Uterus (tissue), 4 donors: Measurements from ENCODE around the gene CADM3. TPM values are rescaled to one million over a fixed set of nuclear protein-coding genes. Genes with fewer than 3 reads are reported as not detected.

Experiments
- DNase-seq, 2 donors: peaks; one replicate each; pipeline ENCODE4 v3.0.0-alpha.2; 2019 to 2020
- H3K27ac ChIP-seq, 2 donors: fragments of 200-600 bp; sonication (generic); 1 replicate in 1 of 2; 2 replicates in 1 of 2; pipeline ENCODE4 v1.5.1; 2016 to 2018
- H3K27me3 ChIP-seq, 2 donors: fragments of 200-600 bp; sonication (generic); one replicate each; pipeline ENCODE4 v1.5.1; 2018 to 2019; ENCODE audit warnings: control low read depth in 1 of 2
- H3K36me3 ChIP-seq, 2 donors: fragments of 200-600 bp; sonication (generic); one replicate each; pipeline ENCODE4 v1.5.1; 2019; ENCODE audit warnings: control low read depth in 1 of 2
- H3K4me1 ChIP-seq, 2 donors: fragments of 200-600 bp; sonication (generic); one replicate each; pipeline ENCODE4 v1.5.1; 2018 to 2019; ENCODE audit warnings: control low read depth in 1 of 2
- H3K4me3 ChIP-seq, 2 donors: fragments of 200-600 bp; sonication (generic); 1 replicate in 1 of 2; 2 replicates in 1 of 2; pipeline ENCODE4 v1.5.1; 2018 to 2019; ENCODE audit warnings: mild to moderate bottlenecking in 1 of 2
- H3K9me3 ChIP-seq, 2 donors: fragments of 200-600 bp; sonication (generic); one replicate each; pipeline ENCODE4 v1.5.1; 2019; ENCODE audit warnings: control low read depth in 1 of 2
- CTCF ChIP-seq, 4 experiments: fragments of 200-600 bp in 2 of 4; fragments of 450-650 bp in 2 of 4; sonication (generic) in 2 of 4; IDR thresholded peaks; one replicate each; pipeline ENCODE4 v1.5.1; 2016 to 2019; ENCODE audit warnings: antibody characterized with exemption in 4 of 4, mild to moderate bottlenecking in 2 of 4, moderate library complexity in 1 of 4
- POLR2A ChIP-seq, 2 donors: fragments of 450-650 bp; IDR thresholded peaks; one replicate each; pipeline ENCODE4 v1.6.1; 2016; ENCODE audit warnings: antibody characterized with exemption in 2 of 2, mild to moderate bottlenecking in 1 of 2, moderate library complexity in 1 of 2
- intact Hi-C: fragments of 100-400 bp; cut with DNase I; formaldehyde crosslinking; loops from one replicate; pipeline ENCODE4 v1.15.1; 2023; ENCODE audit warnings: low total_unique reads
- total RNA-seq, 4 donors: library from RNA; depleted of rRNA in 3 of 4; stranded (reverse); fragments of >200 nt in 3 of 4; gene quantifications; one replicate each; pipeline versions ENCODE4 v1.1.0 to v1.2.4, GENCODE V29; 2014 to 2023
- donor health status: DM: yes; HTN: yes; CAD: no.

The CADM3 gene
- total RNA-seq, 4 donors from 2014 or later: 2.7 to 8.8 (median 5.6) TPM; not detected in 1

GRCh38 chr1:159163614-159164228, 7.7 kb upstream of the CADM3 start:
- Histone ChIP-seq H3K27me3 (no peaks in the 10 kb centered on the region), H3K9me3 (no peaks in the 10 kb centered on the region), H3K4me1 (no peaks in the 10 kb centered on the region), H3K36me3 (no peaks in the 10 kb centered on the region), H3K27ac (no peak overlapping the region), H3K4me3 (no peak overlapping the region)
- TF ChIP-seq POLR2A (IDR thresholded peaks at IDR 0.05): no peak
- DNase-seq: no peak
- intact Hi-C loops: no loop called here

- H3K27ac ChIP-seq: no peak overlapping the region
- no peak for TF ChIP-seq POLR2A (IDR thresholded peaks at IDR 0.05)
- TF ChIP-seq CTCF (IDR thresholded peaks at IDR 0.05): no peak
- no peaks in the 10 kb centered on the region for H3K36me3 ChIP-seq
- H3K4me1 ChIP-seq: peaks cover 0 to 13% of the 10 kb centered on the region in 2 donors
- no peak overlapping the region for H3K4me3 ChIP-seq
- DNase-seq: no peak
- peaks cover 0 to 5% of the 10 kb centered on the region in 2 donors for H3K27me3 ChIP-seq
- intact Hi-C loops: no loop called here
- no peaks in the 10 kb centered on the region for H3K9me3 ChIP-seq
Measured at GRCh38 chr1:159168043-159168442, 3.4 kb upstream of the CADM3 start.

GRCh38 chr1:159170639-159171038, 776 bp upstream of the CADM3 start:
- intact Hi-C loops: no loop called here
- no peak overlapping the region for H3K4me3 ChIP-seq
- peaks cover 0 to 13% of the 10 kb centered on the region in 2 donors for H3K4me1 ChIP-seq
- no peak overlapping the region for H3K27ac ChIP-seq
- no peaks in the 10 kb centered on the region for H3K36me3 ChIP-seq
- TF ChIP-seq POLR2A (IDR thresholded peaks at IDR 0.05) (no peak), CTCF (IDR thresholded peaks at IDR 0.05) (no peak)
- no peaks in the 10 kb centered on the region for H3K9me3 ChIP-seq
- H3K27me3 ChIP-seq: peaks cover 0 to 5% of the 10 kb centered on the region in 2 donors
- DNase-seq: no peak

- no peak overlapping the region for H3K27ac ChIP-seq
- H3K27me3 ChIP-seq: peaks cover 0 to 5% of the 10 kb centered on the region in 2 donors
- no peak for DNase-seq
- intact Hi-C loops: no loop called here
- H3K9me3 ChIP-seq: no peaks in the 10 kb centered on the region
- peaks cover 0 to 13% of the 10 kb centered on the region in 2 donors for H3K4me1 ChIP-seq
- H3K36me3 ChIP-seq: no peaks in the 10 kb centered on the region
- peak overlapping the region in 1 of 2 donors; percentile 16 for H3K4me3 ChIP-seq
- TF ChIP-seq POLR2A (IDR thresholded peaks at IDR 0.05): no peak
- TF ChIP-seq CTCF (IDR thresholded peaks at IDR 0.05): no peak
Measured at GRCh38 chr1:159171688-159172501, 480 bp downstream of the CADM3 start.

- H3K4me3 ChIP-seq: no peak overlapping the region
- intact Hi-C loops: no loop called here
Measured at GRCh38 chr1:159172614-159173291, 1.3 kb downstream of the CADM3 start.

More at GRCh38 chr1:159172614-159173291, 1.3 kb downstream of the CADM3 start:
- peaks cover 0 to 5% of the 10 kb centered on the region in 2 donors for H3K27me3 ChIP-seq
- no peak for DNase-seq
- no peak overlapping the region for H3K27ac ChIP-seq
- no peaks in the 10 kb centered on the region for H3K9me3 ChIP-seq
- no peaks in the 10 kb centered on the region for H3K36me3 ChIP-seq
- TF ChIP-seq POLR2A (IDR thresholded peaks at IDR 0.05) (no peak), CTCF (IDR thresholded peaks at IDR 0.05) (no peak)
- peaks cover 0 to 13% of the 10 kb centered on the region in 2 donors for H3K4me1 ChIP-seq
